HFFc6 (cell line): Measurements from ENCODE around the gene MRPL21. TPM values are rescaled to one million over a fixed set of nuclear protein-coding genes. Genes with fewer than 3 reads are reported as not detected.
"Not testable (repeated sequence)": the region's sequence is repeated elsewhere in the genome, so short reads cannot be mapped to it uniquely, and the experiment has no call there.

Experiments
- DNase-seq: peaks from one replicate; pipeline ENCODE4 v3.0.0-alpha.2; 2018
- H3K27ac Mint-ChIP-seq: 2 replicates; pipeline ENCODE4 v1.8.0; 2020; ENCODE audit warnings: mild to moderate bottlenecking, mixed read lengths
- H3K27me3 Mint-ChIP-seq: 2 replicates; pipeline ENCODE4 v1.8.0; 2021; ENCODE audit warnings: mild to moderate bottlenecking, moderate library complexity, mixed read lengths; ENCODE audit not compliant: insufficient read depth
- H3K36me3 Mint-ChIP-seq: 2 replicates; pipeline ENCODE4 v1.8.0; 2021; ENCODE audit warnings: low read depth, mixed read lengths
- H3K4me1 Mint-ChIP-seq: 2 replicates; pipeline ENCODE4 v1.8.0; 2020; ENCODE audit warnings: low read depth, mixed read lengths
- H3K4me3 Mint-ChIP-seq: 2 replicates; pipeline ENCODE4 v1.8.0; 2020; ENCODE audit warnings: mild to moderate bottlenecking, moderate library complexity, mixed read lengths
- H3K9me3 Mint-ChIP-seq: 2 replicates; pipeline ENCODE4 v1.8.0; 2020; ENCODE audit warnings: mild to moderate bottlenecking, mixed read lengths
- CTCF ChIP-seq: fragments of 200-600 bp; sonication (generic); IDR thresholded peaks from 2 replicates; pipeline ENCODE4 v1.5.0; 2021; ENCODE audit warnings: antibody characterized with exemption, mild to moderate bottlenecking
- total RNA-seq, 6 experiments: library from RNA; stranded (reverse); fragmentation: NEBNext Ultra II Directional; extraction: Animal tissue kit (Norgen Biotek cat#: 25700); gene quantifications; 2 replicates in 1 of 6; 3 replicates in 5 of 6; pipeline ENCODE4 v1.2.3, GENCODE V29; 2021

Gene MRPL21
- total RNA-seq, 6 experiments from 2014 or later: 60.8 to 69.9 (median 63.9) TPM

- Mint-ChIP-seq H3K27me3 (peaks cover 11% of the 10 kb centered on the region), H3K4me1 (no peaks in the 10 kb centered on the region), H3K36me3 (peaks cover 12% of the 10 kb centered on the region; the same call in 1 of the 2 replicates), H3K9me3 (peaks cover 16% of the 10 kb centered on the region), H3K4me3 (no peak overlapping the region), H3K27ac (no peak overlapping the region)
- TF ChIP-seq CTCF: no peak
- DNase-seq: no peak
Observed at GRCh38 chr11:68863553-68864265, 39.9 kb downstream of the MRPL21 start.

- peaks cover 15% of the 10 kb centered on the region for H3K27me3 Mint-ChIP-seq
- TF ChIP-seq CTCF: no peak
- peaks cover 5% of the 10 kb centered on the region for H3K4me1 Mint-ChIP-seq
- no peak for DNase-seq
- H3K4me3 Mint-ChIP-seq: no peak overlapping the region
- H3K36me3 Mint-ChIP-seq: peaks cover 12% of the 10 kb centered on the region; the same call in 1 of the 2 replicates
- no peak overlapping the region for H3K27ac Mint-ChIP-seq
- H3K9me3 Mint-ChIP-seq: peaks cover 16% of the 10 kb centered on the region
Observed at GRCh38 chr11:68862421-68862820, 41.2 kb downstream of the MRPL21 start.

GRCh38 chr11:68859123-68859522 is 44.5 kb downstream of the MRPL21 start:
- Mint-ChIP-seq H3K9me3 (peaks cover 14% of the 10 kb centered on the region), H3K27me3 (peaks cover 15% of the 10 kb centered on the region), H3K4me1 (peaks cover 15% of the 10 kb centered on the region), H3K27ac (no peak overlapping the region), H3K4me3 (no peak overlapping the region), H3K36me3 (peaks cover 10% of the 10 kb centered on the region; the same call in 1 of the 2 replicates)
- no peak for DNase-seq
- no peak for TF ChIP-seq CTCF

GRCh38 chr11:68857037-68857586 is 46.5 kb downstream of the MRPL21 start:
- Mint-ChIP-seq H3K27me3 (peaks cover 20% of the 10 kb centered on the region), H3K4me1 (peaks cover 15% of the 10 kb centered on the region), H3K36me3 (no peaks in the 10 kb centered on the region), H3K9me3 (no peaks in the 10 kb centered on the region), H3K27ac (no peak overlapping the region), H3K4me3 (no peak overlapping the region)
- no peak for TF ChIP-seq CTCF
- DNase-seq: no peak

GRCh38 chr11:68856425-68857030 is 47.1 kb downstream of the MRPL21 start:
- not testable (repeated sequence) for DNase-seq, H3K9me3 Mint-ChIP-seq, H3K36me3 Mint-ChIP-seq, H3K27ac Mint-ChIP-seq, H3K4me3 Mint-ChIP-seq
- Mint-ChIP-seq H3K27me3 (peaks cover 23% of the 10 kb centered on the region), H3K4me1 (peaks cover 15% of the 10 kb centered on the region)
